GM20431 (cell line): ENCODE measurements around the gene ACSF3.

Experiments
- in situ Hi-C: fragments of 300-500 bp; cut with MseI, MboI; formaldehyde crosslinking; loops from one replicate; pipeline ENCODE4 v1.15.0; 2020; ENCODE audit warnings: low sequenced_read_pairs; ENCODE audit not compliant: unreplicated experiment

Gene ACSF3

GRCh38 chr16:89104930-89105571, 11.4 kb downstream of the ACSF3 start:
- in situ Hi-C loops: no loop called here

DNA sequence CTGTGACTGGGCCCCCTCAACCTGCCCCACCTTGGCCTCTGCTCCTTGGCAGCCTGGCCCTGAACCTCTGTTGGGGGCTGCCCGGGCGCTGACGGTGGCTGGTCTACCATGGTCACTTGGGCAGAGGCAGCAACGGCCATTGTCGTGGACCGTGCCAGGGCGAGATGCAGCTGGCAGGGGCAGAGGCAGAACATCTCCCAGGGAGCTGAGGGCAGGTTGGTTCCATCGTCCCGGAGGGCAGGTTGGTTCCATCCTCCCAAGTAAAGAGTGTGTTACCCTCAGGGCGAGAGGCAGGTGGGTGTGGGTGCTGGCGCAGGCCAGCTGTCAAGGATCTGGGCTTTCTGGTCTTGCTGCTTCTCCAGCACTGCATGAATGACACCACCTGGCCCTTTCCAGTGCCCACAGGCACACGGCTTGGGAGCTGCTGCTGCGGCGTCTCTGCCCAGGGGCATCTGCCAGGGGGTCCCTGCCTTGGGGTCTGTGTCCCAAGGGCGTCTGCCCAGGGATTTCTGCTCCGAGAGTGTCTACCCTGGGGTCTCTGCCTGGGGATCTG, 12.0 kb downstream of the ACSF3 start:
- in situ Hi-C loops: no loop called here

DNA sequence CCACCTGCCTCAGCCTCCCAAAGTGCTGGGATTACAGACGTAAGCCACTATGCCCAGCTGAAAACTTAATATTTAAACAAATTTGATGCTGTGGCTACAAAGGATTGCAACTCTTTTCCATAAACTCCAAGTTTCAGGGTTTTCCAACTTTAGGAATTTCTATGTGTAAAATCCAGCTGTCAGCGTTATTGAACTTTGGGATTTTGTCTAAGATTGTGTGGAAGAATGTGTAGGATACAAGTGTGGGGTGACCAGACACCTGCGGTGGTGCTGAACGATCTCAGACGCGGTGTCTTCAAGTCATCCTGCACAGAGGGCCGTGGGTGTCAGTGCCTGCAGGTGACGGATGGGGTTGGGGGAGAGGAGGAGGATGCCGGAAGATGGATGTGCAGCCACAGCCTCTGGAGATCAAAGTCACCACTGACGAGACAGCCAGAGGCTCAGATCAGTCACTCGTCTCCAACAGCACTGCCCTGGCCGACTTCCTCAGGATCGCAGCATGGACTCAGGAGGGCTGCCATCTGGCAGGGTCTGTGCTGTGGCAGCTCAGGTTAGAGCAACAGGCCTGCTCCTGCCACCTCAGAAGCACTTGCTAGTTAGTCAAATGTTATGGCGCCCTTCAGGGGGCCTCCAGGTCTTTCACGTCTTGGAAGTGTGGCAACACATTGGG, 13.0 kb downstream of the ACSF3 start:
- in situ Hi-C loops: no loop called here

- in situ Hi-C loops: no loop called here
Observed at GRCh38 chr16:89107203-89107582, 13.5 kb downstream of the ACSF3 start.

GRCh38 chr16:89108416-89108815, 14.8 kb downstream of the ACSF3 start:
- in situ Hi-C loops: no loop called here

DNA sequence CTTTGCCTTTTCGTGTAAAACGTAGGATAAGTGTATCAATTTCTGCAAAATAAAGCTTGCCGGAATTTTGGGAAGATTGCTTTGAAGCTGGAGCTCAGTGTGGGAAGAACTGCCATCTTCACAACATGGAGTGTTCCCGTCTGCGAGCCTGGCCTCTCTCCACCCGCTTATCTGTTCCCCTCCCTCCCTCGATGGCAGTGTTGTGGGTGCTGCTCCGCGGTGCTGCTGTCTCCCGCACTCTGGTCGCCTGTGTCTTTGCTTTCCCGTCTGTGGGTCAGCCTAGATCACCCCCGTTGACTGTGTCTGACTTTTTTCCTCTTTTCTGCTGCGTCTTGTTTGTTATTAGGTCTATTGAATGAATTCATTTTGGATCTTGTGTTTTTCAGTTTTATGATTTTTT, 17.0 kb downstream of the ACSF3 start:
- in situ Hi-C loops: no loop called here

GRCh38 chr16:89111263-89111662, 17.6 kb downstream of the ACSF3 start:
- in situ Hi-C loops: no loop called here

- in situ Hi-C loops: no loop called here
Observed at GRCh38 chr16:89112377-89113151, 18.9 kb downstream of the ACSF3 start.

DNA sequence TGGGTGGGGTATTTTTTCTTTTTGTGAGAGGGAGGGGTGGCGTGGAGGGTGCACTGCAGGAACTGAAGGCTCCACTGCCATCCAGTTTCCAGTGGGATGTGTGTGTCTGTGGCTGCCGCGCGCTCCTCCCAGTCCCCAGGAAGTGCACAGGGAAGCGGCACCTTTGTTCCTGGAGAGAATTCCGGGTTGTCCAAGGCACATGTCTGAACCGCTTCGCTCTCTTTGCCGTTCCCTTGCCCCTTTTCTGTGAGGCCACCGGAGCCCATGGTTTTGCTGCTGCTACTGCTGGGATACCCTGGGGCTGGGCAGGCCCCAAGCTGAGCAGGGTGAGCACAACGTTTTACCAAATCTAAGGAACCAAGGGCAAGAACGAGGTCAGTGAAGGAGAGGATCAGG, 19.5 kb downstream of the ACSF3 start:
- in situ Hi-C loops: no loop called here

DNA sequence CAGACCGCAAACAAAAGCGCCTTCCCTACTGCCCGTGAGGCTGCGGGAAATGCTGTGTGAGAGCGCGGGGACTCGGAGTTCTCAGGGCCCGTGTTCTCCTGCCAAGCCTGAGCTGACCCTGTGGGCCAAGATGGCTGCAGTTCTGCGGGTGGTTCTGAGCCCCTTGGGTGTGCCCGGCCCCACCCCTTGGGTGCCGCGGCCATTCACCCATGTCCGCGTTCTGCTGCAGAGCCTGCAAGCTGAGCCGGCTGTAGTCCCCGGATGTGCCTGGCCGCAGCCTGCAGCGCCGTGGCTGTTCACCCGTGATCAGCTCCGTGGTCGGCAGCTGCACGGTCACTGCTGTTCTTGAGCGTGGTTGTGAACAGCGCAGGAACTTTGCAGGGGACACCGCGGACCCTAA, 20.0 kb downstream of the ACSF3 start:
- in situ Hi-C loops: no loop called here

GRCh38 chr16:89114159-89114981, 20.7 kb downstream of the ACSF3 start:
- in situ Hi-C loops: no loop called here

- in situ Hi-C loops: no loop called here
Observed at GRCh38 chr16:89115216-89115861, 21.7 kb downstream of the ACSF3 start.

- in situ Hi-C loops: no loop called here
Observed at GRCh38 chr16:89116341-89117226, 22.9 kb downstream of the ACSF3 start.

DNA sequence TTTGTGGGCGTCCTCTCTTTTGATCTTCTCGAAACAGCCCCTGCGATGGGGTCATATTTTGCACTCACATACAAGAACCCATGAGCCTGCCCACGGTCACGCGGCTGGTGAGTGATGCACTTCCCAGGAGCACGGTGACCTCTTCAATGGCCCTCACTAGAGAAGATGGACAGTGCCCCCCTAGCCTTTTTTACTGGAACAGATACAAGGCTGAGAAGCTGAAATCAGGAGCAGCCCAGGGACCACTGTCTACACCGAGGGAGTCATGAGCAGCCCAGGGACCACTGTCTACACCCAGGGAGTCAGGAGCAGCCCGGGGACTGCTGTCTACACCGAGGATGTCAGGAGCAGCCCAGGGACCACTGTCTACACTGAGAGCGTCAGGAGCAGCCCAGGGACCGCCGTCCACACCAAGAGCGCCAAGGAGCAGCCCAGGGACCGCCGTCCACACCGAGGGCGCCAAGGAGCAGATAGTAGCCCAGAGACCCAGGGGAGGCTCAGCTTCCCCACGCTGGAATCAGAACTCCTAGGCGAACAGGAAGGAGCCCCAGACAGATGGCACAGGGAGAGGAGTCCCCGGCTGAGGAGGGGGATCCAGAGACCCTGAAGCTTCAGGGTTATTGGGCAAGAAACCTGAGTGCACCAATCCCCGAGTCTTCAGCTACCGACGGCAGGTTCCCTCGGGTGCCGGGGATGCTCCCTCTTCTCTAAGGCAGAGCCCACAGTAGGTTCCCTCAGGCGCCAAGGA, 23.7 kb downstream of the ACSF3 start:
- in situ Hi-C loops: no loop called here

DNA sequence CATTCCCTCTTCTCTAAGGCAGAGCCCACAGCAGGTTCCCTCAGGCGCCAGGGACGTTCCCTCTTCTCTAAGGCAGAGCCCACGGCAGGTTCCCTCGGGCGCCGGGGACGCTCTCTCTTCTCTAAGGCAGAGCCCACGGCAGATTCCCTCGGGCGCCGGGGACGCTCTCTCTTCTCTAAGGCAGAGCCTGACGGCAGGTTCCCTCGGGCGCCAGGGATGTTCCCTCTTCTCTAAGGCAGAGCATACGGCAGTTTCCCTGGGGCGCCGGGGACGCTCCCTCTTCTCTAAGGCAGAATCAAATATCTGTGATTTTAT, 24.3 kb downstream of the ACSF3 start:
- in situ Hi-C loops: no loop called here

GRCh38 chr16:89118361-89119165, 24.9 kb downstream of the ACSF3 start:
- in situ Hi-C loops: no loop called here

- in situ Hi-C loops: no loop called here
Observed at GRCh38 chr16:89119166-89119621, 25.5 kb downstream of the ACSF3 start.
